Mucosa of stomach (tissue), 1 donor: Measurements from ENCODE around the gene ZP1.
A peak's percentile ranks its signal among the peaks of the same experiment; 100 is the strongest.

Experiments
- H3K27me3 ChIP-seq: one replicate; pipeline ENCODE4 v1.7.0; 2013; ENCODE audit warnings: mild to moderate bottlenecking, low read length; ENCODE audit not compliant: control insufficient read depth, insufficient read depth
- H3K36me3 ChIP-seq: one replicate; pipeline ENCODE4 v1.7.0; 2013; ENCODE audit warnings: low read length; ENCODE audit not compliant: control insufficient read depth, insufficient read depth
- H3K4me1 ChIP-seq: one replicate; pipeline ENCODE4 v1.7.0; 2013; ENCODE audit warnings: mild to moderate bottlenecking, low read length; ENCODE audit not compliant: control insufficient read depth, insufficient read depth
- H3K4me3 ChIP-seq: one replicate; pipeline ENCODE4 v1.7.0; 2013; ENCODE audit warnings: low read length
- H3K9ac ChIP-seq: one replicate; pipeline ENCODE4 v1.7.0; 2013; ENCODE audit warnings: mild to moderate bottlenecking, low read length, moderate library complexity
- H3K9me3 ChIP-seq: one replicate; pipeline ENCODE4 v1.7.0; 2013; ENCODE audit warnings: mild to moderate bottlenecking, low read length, moderate library complexity; ENCODE audit not compliant: control insufficient read depth
- donor health status: Pancreatic carcinoma.

ZP1 gene

DNA sequence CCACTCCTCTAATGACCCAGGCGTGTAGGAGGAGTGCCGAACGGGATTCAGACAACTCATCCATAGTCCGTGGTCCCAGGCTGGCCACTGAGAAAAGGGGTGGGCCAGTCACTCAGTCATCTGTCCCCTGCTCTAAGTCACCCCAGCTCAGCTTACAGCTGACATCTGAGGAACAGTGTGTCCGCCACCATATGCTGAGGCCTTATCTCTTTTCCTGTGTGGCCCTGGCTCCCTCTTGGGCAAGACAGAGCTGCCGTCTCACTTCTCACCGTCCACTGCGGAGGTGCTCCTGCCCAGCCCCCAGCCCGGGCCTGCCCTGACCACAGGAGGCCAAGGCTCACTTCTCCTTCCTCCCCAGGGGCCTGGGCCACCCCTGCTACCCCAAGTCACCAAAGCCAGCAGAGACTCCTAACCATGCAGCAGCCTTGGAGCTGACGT lies 18.6 kb upstream of the ZP1 start:
- no peak overlapping the region for H3K9ac ChIP-seq
- H3K4me3 ChIP-seq, result no peak overlapping the region
- H3K36me3 ChIP-seq, result peaks cover 11% of the 10 kb centered on the region
- H3K4me1 ChIP-seq, result peaks cover 31% of the 10 kb centered on the region
- no peaks in the 10 kb centered on the region for H3K9me3 ChIP-seq
- no peaks in the 10 kb centered on the region for H3K27me3 ChIP-seq

DNA sequence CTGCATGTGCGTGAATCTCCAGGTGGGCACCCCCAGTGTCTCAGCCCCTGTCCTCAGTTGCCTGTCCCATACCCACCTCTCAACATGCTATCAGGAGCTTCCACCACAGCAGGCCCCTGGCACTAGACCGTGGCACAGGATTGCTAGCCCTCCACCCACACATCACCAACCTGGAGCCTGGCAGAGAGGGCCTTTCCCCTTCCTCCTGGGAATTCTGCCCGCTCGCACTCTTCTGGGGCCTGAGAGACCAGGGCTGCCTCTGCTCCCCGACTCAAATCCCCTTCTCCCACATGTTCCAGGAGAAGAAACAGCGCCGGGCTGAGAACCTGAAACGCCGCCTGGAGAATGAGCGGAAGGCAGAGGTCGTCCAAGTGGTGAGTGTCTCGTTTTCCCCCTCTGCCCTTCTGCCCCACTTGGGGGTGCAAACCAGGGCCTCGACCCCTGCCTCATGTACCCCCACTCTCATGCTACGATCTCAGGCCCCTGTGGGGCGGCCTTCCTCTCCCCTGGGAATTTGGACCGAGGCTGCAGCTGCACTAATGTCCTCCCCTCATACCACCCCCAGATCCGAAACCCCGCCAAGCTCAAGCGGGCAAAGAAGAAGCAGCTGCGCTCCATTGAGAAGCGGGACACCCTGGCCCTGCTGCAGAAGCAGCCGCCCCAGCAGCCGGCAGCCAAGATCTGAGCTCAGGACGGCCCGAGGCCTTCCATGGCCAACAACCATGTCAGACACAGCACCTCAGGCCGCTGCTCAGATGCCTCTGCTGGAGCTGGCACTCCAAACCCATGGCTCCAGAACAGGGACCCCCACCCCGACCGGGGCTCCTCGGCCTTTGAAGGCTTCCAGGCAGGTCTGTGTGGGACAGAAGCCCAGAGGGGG lies 17.5 kb upstream of the ZP1 start:
- peaks cover 11% of the 10 kb centered on the region for H3K36me3 ChIP-seq
- peaks cover 5% of the 10 kb centered on the region for H3K27me3 ChIP-seq
- no peaks in the 10 kb centered on the region for H3K9me3 ChIP-seq
- no peak overlapping the region for H3K9ac ChIP-seq
- H3K4me3 ChIP-seq, result no peak overlapping the region
- peaks cover 22% of the 10 kb centered on the region for H3K4me1 ChIP-seq

DNA sequence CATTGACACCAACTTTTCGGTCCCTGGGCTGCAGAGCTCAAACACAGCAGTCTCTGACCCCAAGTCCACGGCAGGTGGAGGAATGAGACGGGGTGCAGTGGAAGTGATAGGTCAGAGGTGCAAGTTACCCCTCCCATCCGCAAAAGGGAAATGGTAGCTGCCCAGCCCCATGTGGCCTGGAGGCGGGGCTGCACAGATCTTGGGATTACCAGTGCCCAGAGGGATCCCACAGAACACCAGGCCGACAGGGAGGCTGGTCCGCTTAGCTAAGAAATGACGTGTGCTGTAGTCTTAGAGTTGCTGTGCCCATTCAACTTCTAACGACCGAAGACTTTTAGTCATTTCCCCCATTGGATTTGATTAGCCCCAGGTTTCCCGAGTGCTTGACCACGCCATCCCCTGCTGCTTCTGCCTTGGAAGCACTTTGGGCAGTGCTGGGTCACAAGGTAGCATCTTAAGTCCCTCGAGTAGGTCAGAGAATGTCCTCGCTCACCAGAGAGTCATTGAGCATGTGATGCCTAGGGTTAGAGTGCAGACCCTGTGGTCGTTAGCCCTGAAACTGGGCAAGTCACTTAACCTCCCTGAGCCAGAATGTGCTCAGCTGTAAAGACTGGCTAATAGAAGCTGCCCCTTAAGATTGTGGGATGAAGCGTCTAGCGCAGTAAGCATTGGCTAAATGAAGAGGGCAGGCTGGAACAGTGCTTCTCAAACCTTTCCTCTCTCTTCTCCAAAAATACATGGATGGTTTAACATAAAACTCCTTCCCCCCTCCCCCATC lies 15.8 kb upstream of the ZP1 start:
- H3K4me3 ChIP-seq, result peak overlapping the region; percentile 36
- peak overlapping the region; percentile 61 for H3K9ac ChIP-seq
- peaks cover 27% of the 10 kb centered on the region for H3K4me1 ChIP-seq
- peaks cover 5% of the 10 kb centered on the region for H3K27me3 ChIP-seq
- peaks cover 11% of the 10 kb centered on the region for H3K36me3 ChIP-seq
- no peaks in the 10 kb centered on the region for H3K9me3 ChIP-seq

DNA sequence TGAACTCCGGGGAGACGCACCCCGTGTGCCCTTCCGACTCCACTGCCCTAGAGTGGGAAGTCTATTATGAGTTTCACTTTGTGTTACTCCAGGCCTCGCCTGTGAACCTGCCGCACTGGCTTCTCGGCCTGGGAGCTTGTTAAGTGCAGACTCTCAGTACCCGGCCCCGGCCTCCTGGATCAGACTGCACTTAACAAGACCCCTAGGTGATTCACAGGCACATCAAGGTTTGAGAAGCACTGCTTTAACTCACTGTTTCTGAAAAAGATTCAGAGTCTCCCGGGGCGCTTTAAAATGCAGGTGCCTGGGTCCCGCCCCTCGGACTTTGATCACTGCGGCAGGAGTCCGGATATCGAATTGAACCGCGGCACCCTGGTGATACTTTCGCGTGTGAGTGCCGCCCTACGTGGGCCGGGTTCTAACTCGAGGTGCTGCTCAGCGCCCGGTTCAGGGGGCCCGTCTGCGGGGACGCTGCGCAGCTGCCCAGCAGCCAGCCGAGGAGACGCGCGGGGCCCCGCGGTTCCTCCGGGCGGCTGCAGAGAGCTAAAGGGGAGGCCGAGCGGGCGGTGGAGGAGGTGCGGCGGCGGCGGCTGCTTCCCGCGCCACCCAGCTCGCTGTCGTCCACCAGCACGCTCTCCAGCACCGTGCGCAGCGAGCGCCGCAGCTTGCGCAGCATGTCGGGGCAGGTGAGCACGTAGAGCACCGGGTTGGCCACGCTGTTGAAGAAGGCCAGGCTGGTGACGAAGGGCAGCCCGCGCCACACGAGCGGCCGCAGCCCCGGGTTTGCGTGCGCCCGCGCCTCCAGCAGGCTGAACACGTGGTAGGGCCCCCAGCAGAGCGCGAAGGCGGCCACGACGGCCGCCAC lies 15.0 kb upstream of the ZP1 start:
- peak overlapping the region; percentile 61 for H3K9ac ChIP-seq
- peaks cover 5% of the 10 kb centered on the region for H3K27me3 ChIP-seq
- peaks cover 27% of the 10 kb centered on the region for H3K4me1 ChIP-seq
- H3K4me3 ChIP-seq, result peak overlapping the region; percentile 36
- H3K9me3 ChIP-seq, result no peaks in the 10 kb centered on the region
- H3K36me3 ChIP-seq, result peaks cover 11% of the 10 kb centered on the region

- Histone ChIP-seq H3K36me3 (peaks cover 11% of the 10 kb centered on the region), H3K4me3 (no peak overlapping the region), H3K27me3 (peaks cover 5% of the 10 kb centered on the region), H3K9ac (peak overlapping the region; percentile 61), H3K4me1 (peaks cover 27% of the 10 kb centered on the region), H3K9me3 (no peaks in the 10 kb centered on the region)
Measured at GRCh38 chr11:60852982-60853950, 14.1 kb upstream of the ZP1 start.

GRCh38 chr11:60854140-60854846 lies 13.0 kb upstream of the ZP1 start:
- peaks cover 5% of the 10 kb centered on the region for H3K27me3 ChIP-seq
- H3K36me3 ChIP-seq, result peaks cover 8% of the 10 kb centered on the region
- peaks cover 31% of the 10 kb centered on the region for H3K4me1 ChIP-seq
- peak overlapping the region; percentile 27 for H3K9ac ChIP-seq
- no peaks in the 10 kb centered on the region for H3K9me3 ChIP-seq
- no peak overlapping the region for H3K4me3 ChIP-seq

- peaks cover 31% of the 10 kb centered on the region for H3K4me1 ChIP-seq
- no peaks in the 10 kb centered on the region for H3K9me3 ChIP-seq
- no peak overlapping the region for H3K4me3 ChIP-seq
- H3K9ac ChIP-seq, result peak overlapping the region; percentile 27
- peaks cover 5% of the 10 kb centered on the region for H3K36me3 ChIP-seq
- H3K27me3 ChIP-seq, result peaks cover 5% of the 10 kb centered on the region
Measured at GRCh38 chr11:60854847-60855725, 12.3 kb upstream of the ZP1 start.

- H3K9ac ChIP-seq, result peak within 1 kb of the TSS; percentile 27
- no peak within 1 kb of the TSS for H3K4me3 ChIP-seq
- peaks cover 31% of the 10 kb centered on the region for H3K4me1 ChIP-seq
Measured at GRCh38 chr11:60855726-60856633, 11.4 kb upstream of the ZP1 start, which contains the start of gene PTGDR2. PTGDR2 (minus strand) TSS chr11:60855950; CDS start chr11:60853722, 2,228 bp downstream.

More at GRCh38 chr11:60855726-60856633, 11.4 kb upstream of the ZP1 start, which contains the start of gene PTGDR2:
- Histone ChIP-seq H3K36me3 (no peaks in the 10 kb centered on the region), H3K27me3 (peaks cover 5% of the 10 kb centered on the region), H3K9me3 (no peaks in the 10 kb centered on the region)
